Epithelial cell of proximal tubule (primary cell): Measurements from ENCODE around the gene CREB3L4. TPM values are rescaled to one million over a fixed set of nuclear protein-coding genes. Genes with fewer than 3 reads are reported as not detected.
"Not testable (repeated sequence)": the region's sequence is repeated elsewhere in the genome, so short reads cannot be mapped to it uniquely, and the experiment has no call there.

Experiments used
- DNase-seq: peaks from one replicate; pipeline ENCODE4 v3.0.0-alpha.2; 2011; ENCODE audit warnings: low read depth
- H3K4me3 ChIP-seq: 2 replicates; pipeline ENCODE4 v1.5.1; 2011; ENCODE audit warnings: low read depth, mild to moderate bottlenecking, low read length
- total RNA-seq: library from RNA; depleted of rRNA; stranded (reverse); fragments of >200 nt; gene quantifications from 2 replicates; pipeline ENCODE4 v1.2.3, GENCODE V29; 2015
- TF ChIP-seq, protein P1 (sequence below): conservative IDR thresholded peaks from 2 replicates; pipeline ENCODE4 v1.5.1; 2012; ENCODE audit warnings: low read depth, mild to moderate bottlenecking, low read length

CREB3L4 gene
- total RNA-seq, 1 donor from 2014 or later: 10.7 TPM

GRCh38 chr1:153977250-153978240 is 9.8 kb downstream of the CREB3L4 start, which contains the start of gene JTB:
TSS of gene JTB (minus strand) at chr1:153977674. CDS start at chr1:153977252, 422 bp downstream.
- H3K4me3 ChIP-seq: peak within 1 kb of the TSS; percentile 85
- DNase-seq: no peak
- TF ChIP-seq, protein P1, sequence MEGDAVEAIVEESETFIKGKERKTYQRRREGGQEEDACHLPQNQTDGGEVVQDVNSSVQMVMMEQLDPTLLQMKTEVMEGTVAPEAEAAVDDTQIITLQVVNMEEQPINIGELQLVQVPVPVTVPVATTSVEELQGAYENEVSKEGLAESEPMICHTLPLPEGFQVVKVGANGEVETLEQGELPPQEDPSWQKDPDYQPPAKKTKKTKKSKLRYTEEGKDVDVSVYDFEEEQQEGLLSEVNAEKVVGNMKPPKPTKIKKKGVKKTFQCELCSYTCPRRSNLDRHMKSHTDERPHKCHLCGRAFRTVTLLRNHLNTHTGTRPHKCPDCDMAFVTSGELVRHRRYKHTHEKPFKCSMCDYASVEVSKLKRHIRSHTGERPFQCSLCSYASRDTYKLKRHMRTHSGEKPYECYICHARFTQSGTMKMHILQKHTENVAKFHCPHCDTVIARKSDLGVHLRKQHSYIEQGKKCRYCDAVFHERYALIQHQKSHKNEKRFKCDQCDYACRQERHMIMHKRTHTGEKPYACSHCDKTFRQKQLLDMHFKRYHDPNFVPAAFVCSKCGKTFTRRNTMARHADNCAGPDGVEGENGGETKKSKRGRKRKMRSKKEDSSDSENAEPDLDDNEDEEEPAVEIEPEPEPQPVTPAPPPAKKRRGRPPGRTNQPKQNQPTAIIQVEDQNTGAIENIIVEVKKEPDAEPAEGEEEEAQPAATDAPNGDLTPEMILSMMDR: no peak

DNA sequence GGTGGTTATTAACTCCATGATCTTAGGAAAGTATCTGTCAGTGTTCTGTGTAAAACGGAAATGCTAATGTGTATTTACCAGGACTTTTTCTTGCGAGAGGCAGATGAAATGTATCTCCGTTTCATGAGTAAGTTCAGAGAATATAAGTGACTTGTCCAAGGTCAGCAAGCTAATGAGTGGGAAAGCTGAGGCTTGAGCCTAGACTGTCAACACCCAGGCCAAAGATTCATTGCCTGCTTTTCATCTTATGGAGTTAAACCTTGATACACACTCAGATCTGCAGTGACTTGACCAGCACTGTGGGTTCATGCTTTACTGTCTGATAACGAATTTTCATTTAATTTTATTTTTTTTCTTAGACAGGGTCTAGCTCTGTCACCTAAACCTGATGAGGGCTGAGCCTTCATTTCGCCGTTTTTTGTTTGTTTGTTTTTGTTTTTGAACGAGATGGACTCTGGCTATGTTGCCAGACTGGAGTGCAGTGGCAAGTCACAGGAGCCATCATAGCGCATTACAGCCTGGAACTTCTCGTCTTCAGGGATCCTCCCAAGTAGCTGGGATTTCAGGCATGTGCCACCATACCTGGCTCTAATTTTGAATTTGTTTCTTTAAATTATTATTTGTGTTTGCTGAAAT is 10.7 kb downstream of the CREB3L4 start:
- TF ChIP-seq, protein P1: no peak
- H3K4me3 ChIP-seq: peak overlapping the region; percentile 85
- no peak for DNase-seq

DNA sequence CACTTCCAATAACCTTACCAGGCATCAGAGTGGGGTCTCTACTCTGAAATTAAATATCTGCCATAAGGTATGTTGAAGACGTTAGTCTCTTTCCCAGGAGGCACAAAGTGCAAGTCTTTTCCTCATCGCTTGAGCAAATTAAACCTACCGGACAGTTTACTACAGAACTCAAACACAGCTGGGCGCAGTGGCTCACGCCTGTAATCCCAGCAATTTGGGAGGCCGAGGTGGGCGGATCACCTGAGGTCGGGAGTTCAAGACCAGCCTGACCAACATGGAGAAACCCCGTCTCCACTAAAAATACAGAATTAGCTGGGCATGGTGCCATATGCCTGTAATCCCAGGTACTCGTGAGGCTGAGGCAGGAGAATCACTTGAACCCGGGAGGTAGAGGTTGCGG is 11.4 kb downstream of the CREB3L4 start:
- not testable (repeated sequence) for DNase-seq, H3K4me3 ChIP-seq

DNA sequence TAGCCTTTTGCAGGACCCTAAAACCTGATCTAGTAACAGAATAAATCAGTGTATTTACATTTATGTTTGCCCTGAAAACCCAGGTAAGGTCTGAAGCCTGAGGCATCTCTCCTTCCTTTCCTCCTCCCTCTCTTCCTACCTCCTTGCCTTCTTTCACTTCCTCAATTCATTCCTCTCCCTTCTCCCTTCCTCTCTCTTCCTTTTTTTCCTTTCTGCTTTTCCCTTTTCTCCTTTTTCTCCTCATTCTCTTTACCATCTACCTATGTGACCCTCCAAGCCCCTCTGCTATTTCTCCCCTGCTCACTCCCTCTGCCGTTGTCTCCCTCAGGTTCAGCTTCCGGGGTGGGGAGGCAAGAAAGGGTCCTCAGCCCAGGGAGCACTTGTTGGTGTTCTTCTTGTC is 14.0 kb downstream of the CREB3L4 start:
- not testable (repeated sequence) for DNase-seq, H3K4me3 ChIP-seq

DNA sequence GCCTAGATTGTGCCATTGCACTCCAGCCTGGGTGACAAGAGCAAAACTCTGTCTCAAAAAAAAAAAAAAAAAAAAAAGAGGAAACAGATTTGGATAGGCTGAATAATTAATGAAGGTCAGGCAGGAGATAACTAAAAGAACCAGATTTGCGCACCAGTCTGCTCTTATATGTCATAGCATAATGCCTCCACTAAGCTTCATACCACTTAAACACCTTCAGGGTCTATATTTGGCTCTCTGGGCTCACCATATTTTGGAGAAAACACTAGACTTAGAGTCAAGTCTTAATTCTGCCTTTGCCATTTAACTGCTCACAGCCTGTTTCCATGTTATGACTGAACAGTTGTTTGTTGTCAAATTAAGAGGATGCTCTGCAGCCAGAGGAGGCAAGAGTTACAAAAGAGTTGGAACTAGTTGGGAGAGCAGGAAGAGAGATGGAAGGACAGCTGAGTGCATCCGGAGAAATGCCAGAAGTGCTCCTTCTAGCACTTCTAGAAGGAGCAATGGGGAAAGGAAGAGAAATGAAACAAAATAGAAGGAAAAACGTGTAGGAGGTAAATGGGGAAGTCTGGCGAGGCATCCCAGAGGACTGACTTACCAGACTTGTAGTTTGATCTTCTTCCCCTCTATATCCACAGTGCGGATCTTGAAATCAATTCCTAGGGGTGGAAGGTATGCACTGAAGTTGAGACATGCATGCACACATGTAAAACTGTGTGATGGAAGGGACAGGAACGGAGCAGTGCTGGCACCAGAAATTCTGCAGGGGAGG is 16.6 kb downstream of the CREB3L4 start:
- H3K4me3 ChIP-seq: peak overlapping the region; percentile 77
- TF ChIP-seq, protein P1: no peak
- no peak for DNase-seq

- peak overlapping the region; percentile 77 for H3K4me3 ChIP-seq
- TF ChIP-seq, protein P1: no peak
- DNase-seq: peak; percentile 44
These were observed 17.7 kb downstream of the CREB3L4 start for GRCh38 chr1:153985341-153985912.

DNA sequence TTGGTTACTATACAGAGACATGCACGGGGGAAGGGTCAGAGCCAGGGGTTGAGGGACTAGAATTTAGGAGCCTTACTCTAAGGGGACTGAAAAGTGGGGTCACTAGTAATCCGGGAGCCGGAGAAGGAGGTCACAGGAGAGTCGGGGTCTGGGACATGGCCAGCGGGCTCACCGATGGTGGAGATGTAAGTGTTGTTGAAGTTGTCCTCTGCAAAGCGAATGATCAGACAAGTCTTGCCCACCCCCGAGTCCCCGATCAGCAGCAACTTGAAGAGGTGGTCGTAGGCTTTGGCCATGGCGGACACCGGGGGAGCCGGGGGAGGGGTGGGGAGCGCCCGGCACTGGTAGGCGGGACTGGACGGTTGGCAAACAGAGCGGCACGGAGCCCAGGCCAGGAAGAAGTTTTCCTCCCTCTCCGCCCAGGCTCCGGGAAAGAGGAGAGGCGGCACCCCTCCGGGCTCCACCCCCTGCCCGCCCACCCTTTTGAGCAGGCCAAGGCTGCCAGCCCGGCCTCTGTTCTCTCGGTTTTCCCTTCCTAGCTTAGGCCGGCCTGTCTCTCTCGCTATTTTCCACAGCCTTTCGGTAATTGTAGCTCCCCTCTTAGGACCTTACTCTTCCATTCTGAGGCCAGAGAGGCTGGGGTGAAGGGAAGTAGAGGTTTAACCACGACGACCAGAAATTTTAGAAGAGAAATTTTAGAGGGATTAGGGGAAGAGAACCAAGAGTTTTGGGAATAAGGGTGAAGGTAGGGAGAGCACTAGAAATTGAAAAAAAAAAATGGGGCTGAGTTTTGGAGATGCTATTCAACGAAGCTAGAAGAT is 18.4 kb downstream of the CREB3L4 start, which contains the start of gene RAB13:
Gene RAB13 (minus strand): TSS at position 399 of the 821 bp plus-strand sequence. CDS start 103 bp downstream, at position 296.
- TF ChIP-seq, protein P1: no peak
- DNase-seq: no peak
- peak within 1 kb of the TSS; percentile 77 for H3K4me3 ChIP-seq
